HG02870 (cell line): ENCODE results near the gene CX3CR1.
A peak's percentile ranks its signal among the peaks of the same experiment; 100 is the strongest.
"Not testable (repeated sequence)": the region's sequence is repeated elsewhere in the genome, so short reads cannot be mapped to it uniquely, and the experiment has no call there.

Source experiments
- ATAC-seq: cut with Tn5 transposase; IDR thresholded peaks from one replicate; pipeline ENCODE4 v1.9.1; 2021; ENCODE audit warnings: mild to moderate bottlenecking, moderate library complexity; ENCODE audit not compliant: unreplicated experiment

CX3CR1 gene

GRCh38 chr3:39268549-39268900, 11.3 kb downstream of the CX3CR1 start:
- no peak for ATAC-seq

- no peak for ATAC-seq
These were observed 11.9 kb downstream of the CX3CR1 start for GRCh38 chr3:39267631-39268548.

- ATAC-seq, result no peak
These were observed 15.8 kb downstream of the CX3CR1 start for GRCh38 chr3:39264053-39264452.

- ATAC-seq, result no peak
These were observed 16.3 kb downstream of the CX3CR1 start for GRCh38 chr3:39263576-39263975.

GRCh38 chr3:39262846-39263245, 17.0 kb downstream of the CX3CR1 start:
- no peak for ATAC-seq

- ATAC-seq, result no peak
These were observed 18.1 kb downstream of the CX3CR1 start for GRCh38 chr3:39261726-39262125.

- no peak for ATAC-seq
These were observed 18.9 kb downstream of the CX3CR1 start for GRCh38 chr3:39260957-39261356.

GRCh38 chr3:39260318-39260717, 19.5 kb downstream of the CX3CR1 start:
- ATAC-seq, result no peak

- ATAC-seq, result peak; percentile 96
These were observed 24.1 kb downstream of the CX3CR1 start for GRCh38 chr3:39255503-39256325.

- no peak for ATAC-seq
These were observed 24.9 kb downstream of the CX3CR1 start for GRCh38 chr3:39254806-39255449.

- ATAC-seq, result no peak
These were observed 28.3 kb downstream of the CX3CR1 start for GRCh38 chr3:39251576-39251975.

- no peak for ATAC-seq
These were observed 29.6 kb downstream of the CX3CR1 start for GRCh38 chr3:39250116-39250747.

GRCh38 chr3:39249453-39250115, 30.3 kb downstream of the CX3CR1 start:
- no peak for ATAC-seq

GRCh38 chr3:39241561-39241960, 38.3 kb downstream of the CX3CR1 start:
- no peak for ATAC-seq

- ATAC-seq, result no peak
These were observed 42.8 kb downstream of the CX3CR1 start for GRCh38 chr3:39237027-39237426.

- no peak for ATAC-seq
These were observed 45.2 kb downstream of the CX3CR1 start for GRCh38 chr3:39234651-39235050.

- ATAC-seq, result no peak
These were observed 47.0 kb downstream of the CX3CR1 start for GRCh38 chr3:39232859-39233258.

- no peak for ATAC-seq
These were observed 49.4 kb downstream of the CX3CR1 start for GRCh38 chr3:39230453-39230852.

GRCh38 chr3:39228496-39228895, 51.3 kb downstream of the CX3CR1 start:
- no peak for ATAC-seq

- not testable (repeated sequence) for ATAC-seq
These were observed 52.2 kb downstream of the CX3CR1 start for GRCh38 chr3:39227596-39227995.
